ENCODE data around the gene CERS6.

Gene CERS6

GRCh38 chr2:168673265-168674189 lies 217.5 kb downstream of the CERS6 start:
- DNase-seq (ENCODE audit: low spot score), result no peak

GRCh38 chr2:168678153-168678853 lies 222.2 kb downstream of the CERS6 start:
- DNase-seq (ENCODE audit: low spot score), result no peak

DNA sequence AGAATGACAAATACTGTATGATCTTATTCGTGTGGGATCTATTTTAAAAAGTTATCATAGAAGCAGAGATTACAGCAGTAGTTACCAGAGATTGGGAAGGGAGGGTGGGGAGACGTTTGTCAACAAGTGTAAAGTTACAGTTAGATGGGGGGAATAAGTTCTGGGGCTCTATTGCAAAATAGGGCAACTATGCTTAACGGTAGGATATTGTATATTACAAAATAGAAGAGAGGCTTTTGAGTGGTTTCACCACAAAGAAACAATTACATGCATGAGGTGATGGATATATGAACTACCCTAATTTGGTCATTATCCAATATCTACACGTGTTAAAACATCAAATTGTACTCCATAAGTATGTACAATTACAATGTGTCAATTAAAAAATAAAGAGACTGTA lies 223.0 kb downstream of the CERS6 start:
- DNase-seq (ENCODE audit: low spot score), result no peak

DNA sequence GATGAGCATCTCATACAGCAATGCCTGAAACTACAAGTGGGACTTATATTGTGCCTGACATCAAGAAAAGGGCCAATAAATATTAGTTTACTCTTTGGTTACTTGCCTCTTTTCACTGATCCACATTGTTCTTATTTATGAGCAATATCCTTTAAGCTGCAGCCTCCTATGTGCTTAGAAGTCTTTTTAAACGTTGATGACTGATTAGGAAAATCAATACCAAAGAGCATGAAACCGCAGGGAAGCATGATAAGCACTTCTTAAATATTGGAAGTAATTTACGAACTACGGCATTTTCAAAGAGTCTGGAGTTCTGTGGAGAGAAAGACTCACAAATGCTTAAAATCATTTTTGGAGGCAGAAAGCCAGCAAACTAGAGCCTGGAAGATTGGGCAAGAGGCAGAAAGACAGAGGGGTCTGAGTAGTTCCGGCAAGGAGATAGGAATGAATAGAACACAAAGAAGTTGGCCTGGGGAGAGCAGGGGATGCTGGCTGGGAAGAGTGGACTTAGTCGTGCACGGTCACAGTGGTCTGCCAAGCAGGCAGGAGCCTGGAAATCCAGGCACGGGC lies 223.8 kb downstream of the CERS6 start:
- no peak for DNase-seq (ENCODE audit: low spot score)

GRCh38 chr2:168683996-168684395 lies 227.9 kb downstream of the CERS6 start:
- no peak for DNase-seq (ENCODE audit: low spot score)

GRCh38 chr2:168684921-168685599 lies 229.0 kb downstream of the CERS6 start:
- no peak for DNase-seq (ENCODE audit: low spot score)

DNA sequence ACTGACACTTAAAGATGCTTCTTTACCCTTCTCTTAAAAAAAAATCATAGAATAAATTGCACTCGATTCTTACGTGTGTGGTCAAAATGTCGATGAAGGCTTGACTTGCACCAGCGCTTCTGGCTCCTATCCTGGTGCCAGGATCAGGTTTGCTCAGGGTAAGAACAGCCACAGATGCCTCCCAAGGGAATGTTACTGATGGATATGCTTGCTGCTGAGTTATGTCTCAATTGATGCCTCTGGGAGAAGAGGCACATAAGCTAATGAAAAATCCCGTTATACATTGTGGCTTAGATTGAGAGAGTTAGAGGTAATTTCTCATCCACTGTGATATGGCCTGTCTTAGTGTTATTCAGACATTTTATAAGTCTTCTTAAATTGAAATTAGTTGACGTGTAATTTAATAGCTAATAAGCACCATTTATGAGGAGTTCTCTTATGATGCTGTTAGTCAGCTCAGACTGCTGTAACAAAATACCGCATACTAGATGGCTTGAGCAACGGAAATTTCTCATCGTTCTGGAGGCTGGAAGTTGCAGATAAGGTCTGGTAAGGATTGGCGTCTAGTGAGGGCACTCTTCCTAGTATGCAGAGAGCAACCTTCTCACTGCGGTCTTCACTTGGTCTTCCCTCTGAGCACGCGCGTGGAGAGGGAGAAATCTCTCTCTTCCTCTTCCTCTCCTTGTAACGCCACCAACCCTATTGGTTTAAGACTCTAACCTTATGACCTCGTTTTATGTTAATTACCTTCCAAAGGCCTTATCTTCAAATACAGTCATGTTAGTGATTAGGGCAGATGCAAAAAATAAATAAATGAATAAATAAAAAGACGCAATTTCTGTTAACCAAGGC lies 229.8 kb downstream of the CERS6 start:
- no peak for DNase-seq (ENCODE audit: low spot score)

DNA sequence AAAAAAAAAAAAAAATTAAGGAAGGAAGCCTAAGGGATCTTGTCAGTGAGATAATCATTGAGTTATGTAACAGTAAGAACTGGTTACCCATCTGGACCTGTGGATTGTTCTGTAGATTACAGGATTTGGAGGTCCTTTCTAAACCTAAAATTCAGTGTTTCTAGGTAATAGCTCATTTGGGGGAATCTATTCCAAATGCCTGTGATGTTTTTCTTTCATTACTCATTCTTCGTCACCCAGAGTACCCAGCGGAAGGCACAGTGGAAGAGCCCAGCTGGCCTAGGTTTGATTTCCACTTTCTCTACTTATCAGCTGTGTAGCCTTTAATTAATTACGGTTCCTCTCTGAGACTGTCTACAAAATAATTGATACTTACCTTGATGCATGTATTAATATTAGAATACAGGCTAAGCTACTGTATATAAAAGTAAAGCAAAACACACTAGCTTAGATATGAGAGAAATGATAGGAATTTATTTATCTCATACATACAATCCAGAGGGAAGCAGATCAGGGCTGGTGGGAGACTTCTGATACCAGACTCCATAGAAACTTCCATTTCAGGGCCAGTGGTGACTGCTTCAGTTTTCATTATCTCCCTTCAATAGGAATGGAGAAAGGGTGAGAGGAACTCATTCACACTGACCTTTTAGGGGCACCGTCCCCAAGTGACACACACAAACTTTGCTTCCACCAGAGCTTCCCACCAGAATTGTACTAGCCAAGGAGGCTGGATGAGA lies 230.6 kb downstream of the CERS6 start:
- DNase-seq (ENCODE audit: low spot score), result no peak

DNA sequence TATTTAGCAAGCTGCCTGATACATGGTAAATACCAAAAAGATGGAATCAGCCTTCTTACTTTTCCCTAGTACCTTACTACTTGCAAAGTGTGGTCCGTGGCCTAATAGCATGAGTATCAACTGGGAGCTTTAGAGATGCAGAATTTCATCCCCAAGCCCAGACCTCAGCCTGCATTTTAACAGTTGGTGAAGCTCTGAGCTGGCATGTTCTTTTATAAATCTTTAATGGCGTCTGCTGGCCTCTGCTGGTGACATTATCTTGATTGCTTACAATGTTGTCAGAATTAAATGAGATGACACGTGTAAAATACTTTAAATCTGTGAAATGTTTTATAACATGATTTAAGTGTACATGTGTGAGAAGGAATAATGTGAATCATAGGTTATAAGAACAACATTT lies 231.2 kb downstream of the CERS6 start:
- peak; percentile 21 for DNase-seq (ENCODE audit: low spot score)

DNA sequence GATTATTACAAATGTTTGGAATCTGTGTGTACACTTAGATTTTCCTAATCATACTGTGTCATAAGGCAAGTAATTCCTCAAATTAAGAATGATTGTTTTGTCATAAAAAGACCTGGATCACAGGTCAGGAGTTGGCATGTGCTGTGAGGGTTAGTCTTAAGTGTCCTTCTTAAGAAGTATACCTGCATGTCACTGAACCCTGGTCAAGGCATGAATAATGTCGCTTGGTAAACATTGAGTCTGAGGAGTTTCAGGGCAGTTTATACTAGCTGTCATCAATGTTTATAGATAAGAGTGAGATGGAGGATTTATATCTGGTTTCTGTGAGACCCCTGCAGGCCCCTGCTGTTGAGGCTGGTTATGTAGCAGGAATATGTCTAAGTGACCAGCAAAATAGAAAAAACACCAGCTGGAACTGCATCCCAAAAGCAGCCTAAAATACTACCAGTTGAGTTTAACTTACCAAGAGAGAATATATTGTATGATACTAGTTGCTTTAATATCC lies 234.4 kb downstream of the CERS6 start:
- DNase-seq (ENCODE audit: low spot score), result no peak

DNA sequence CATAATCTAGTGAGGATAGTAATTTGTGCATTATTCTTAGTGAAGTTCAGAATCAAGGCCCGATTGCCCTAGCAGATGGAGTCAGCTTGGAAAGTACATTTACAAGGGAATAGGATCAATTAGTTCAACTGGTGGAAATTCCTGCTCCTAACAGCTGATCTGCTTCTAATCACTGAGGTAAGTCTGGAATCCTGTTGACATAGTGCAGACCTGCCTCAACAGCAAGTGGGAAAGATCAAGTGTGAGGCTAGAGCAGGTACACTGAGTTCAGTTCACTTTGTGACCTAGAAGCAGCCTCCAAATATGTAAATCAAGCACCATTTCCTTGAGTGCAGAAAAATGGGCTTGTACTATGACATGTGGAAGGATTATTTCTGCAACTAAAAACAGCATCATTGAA lies 235.1 kb downstream of the CERS6 start:
- no peak for DNase-seq (ENCODE audit: low spot score)

- DNase-seq (ENCODE audit: low spot score), result no peak
Measured at GRCh38 chr2:168692132-168692744, 236.2 kb downstream of the CERS6 start.

GRCh38 chr2:168694173-168694572 lies 238.1 kb downstream of the CERS6 start:
- DNase-seq (ENCODE audit: low spot score), result no peak

GRCh38 chr2:168694866-168695265 lies 238.8 kb downstream of the CERS6 start:
- DNase-seq (ENCODE audit: low spot score), result no peak

- peak; percentile 59 for DNase-seq (ENCODE audit: low spot score)
Measured at GRCh38 chr2:168697668-168698121, 241.6 kb downstream of the CERS6 start.

DNA sequence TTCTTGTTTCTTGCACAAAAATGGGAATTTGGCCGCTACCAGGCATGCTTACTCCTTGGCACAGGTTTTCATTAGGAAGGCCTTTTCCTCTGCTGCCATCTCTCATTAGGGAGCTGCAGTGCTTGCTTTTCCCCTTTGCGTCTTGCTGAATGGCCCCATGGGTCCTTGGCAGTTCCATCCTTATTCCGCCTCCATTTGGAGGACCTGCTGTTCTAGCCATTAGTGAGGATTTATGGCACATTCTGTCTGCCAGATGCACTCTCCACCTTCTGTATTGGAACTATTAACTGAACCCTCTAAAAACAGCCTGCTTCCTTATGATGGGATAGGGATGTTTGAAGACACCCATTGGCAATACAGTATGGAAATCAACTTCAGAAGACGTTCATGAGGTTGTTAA lies 242.9 kb downstream of the CERS6 start:
- no peak for DNase-seq (ENCODE audit: low spot score)

GRCh38 chr2:168699844-168700417 lies 243.9 kb downstream of the CERS6 start:
- DNase-seq (ENCODE audit: low spot score), result no peak

GRCh38 chr2:168700615-168701245 lies 244.7 kb downstream of the CERS6 start:
- no peak for DNase-seq (ENCODE audit: low spot score)

GRCh38 chr2:168702579-168702978 lies 246.5 kb downstream of the CERS6 start:
- DNase-seq (ENCODE audit: low spot score), result no peak
